HEK293 (cell line): ENCODE results near the gene CTBP1.

ENCODE experiments used
- CTCF ChIA-PET: fragments of 350-600 bp; formaldehyde crosslinking; extraction: SDS; loops from one replicate; lab custom pipeline; 2021; ENCODE audit warnings: antibody characterized with exemption; lab: Yijun Ruan, JAX
- POLR2A ChIA-PET: fragments of 300-600 bp; formaldehyde crosslinking; extraction: SDS; loops from one replicate; lab custom pipeline; 2020; ENCODE audit warnings: antibody characterized with exemption, inconsistent platforms; lab: Yijun Ruan, JAX
- H3K27ac ChIP-seq: fragments of 200-500 bp; sonication (Bioruptor generic); 2 replicates; pipeline ENCODE4 v1.5.1; 2014; ENCODE audit warnings: low read depth, low read length, control low read depth, inconsistent platforms; ENCODE audit errors: extremely low read depth
- H3K36me3 ChIP-seq, 2 experiments: fragments of 200-500 bp in 1 of 2; sonication (Bioruptor generic) in 1 of 2; 1 replicate in 1 of 2; 2 replicates in 1 of 2; pipeline ENCODE4 v1.5.1; 2014 to 2017; ENCODE audit warnings: inconsistent platforms in 2 of 2, low read length in 2 of 2; ENCODE audit not compliant: control insufficient read depth in 2 of 2, insufficient read depth in 1 of 2
- H3K4me1 ChIP-seq: fragments of 200-500 bp; sonication (Bioruptor generic); 2 replicates; pipeline ENCODE4 v1.5.1; 2014; ENCODE audit warnings: mild to moderate bottlenecking, low read length, inconsistent platforms; ENCODE audit not compliant: control insufficient read depth, insufficient read depth
- H3K4me3 ChIP-seq: 2 replicates; pipeline ENCODE4 v1.5.1; 2011; ENCODE audit warnings: low read depth, mild to moderate bottlenecking, control low read depth, low read length, moderate library complexity
- H3K9me3 ChIP-seq: fragments of 200-500 bp; sonication (Bioruptor generic); 2 replicates; pipeline ENCODE4 v1.5.1; 2014; ENCODE audit warnings: low read depth, low read length, inconsistent platforms; ENCODE audit not compliant: control insufficient read depth, insufficient read depth
- BCL6B ChIP-seq: fragments of 450-650 bp; formaldehyde crosslinking; IDR thresholded peaks from 2 replicates; pipeline ENCODE4 v1.5.1; 2017; ENCODE audit warnings: missing biosample characterization, missing genetic modification characterization
- ELK4 ChIP-seq: IDR thresholded peaks from 2 replicates; pipeline ENCODE4 v1.6.1; 2011; ENCODE audit warnings: mild to moderate bottlenecking, low read depth, low read length, borderline replicate concordance
- GLIS1 ChIP-seq: fragments of 450-650 bp; formaldehyde crosslinking; IDR thresholded peaks from 2 replicates; pipeline ENCODE4 v1.5.1; 2016; ENCODE audit warnings: missing biosample characterization, missing genetic modification characterization
- KLF1 ChIP-seq: fragments of 450-650 bp; formaldehyde crosslinking; IDR thresholded peaks from 2 replicates; pipeline ENCODE4 v1.5.1; 2016; ENCODE audit warnings: missing biosample characterization, missing genetic modification characterization
- KLF10 ChIP-seq: fragments of 450-650 bp; IDR thresholded peaks from 2 replicates; pipeline ENCODE4 v1.5.1; 2018; ENCODE audit warnings: missing biosample characterization, mild to moderate bottlenecking, missing genetic modification characterization
- OVOL3 ChIP-seq: fragments of 450-650 bp; formaldehyde crosslinking; IDR thresholded peaks from 2 replicates; pipeline ENCODE4 v1.5.1; 2016; ENCODE audit warnings: missing biosample characterization, missing genetic modification characterization
- PRDM4 ChIP-seq: fragments of 450-650 bp; formaldehyde crosslinking; IDR thresholded peaks from 2 replicates; pipeline ENCODE4 v1.5.1; 2017; ENCODE audit warnings: missing biosample characterization, missing genetic modification characterization
- SCRT2 ChIP-seq: fragments of 450-650 bp; formaldehyde crosslinking; IDR thresholded peaks from 2 replicates; pipeline ENCODE4 v1.5.1; 2016; ENCODE audit warnings: missing biosample characterization, missing genetic modification characterization
- TCF7L2 ChIP-seq: IDR thresholded peaks from 2 replicates; pipeline ENCODE4 v1.6.1; 2011; ENCODE audit warnings: low read depth, mild to moderate bottlenecking, inconsistent platforms, low read length, moderate library complexity, borderline replicate concordance
- TSHZ1 ChIP-seq: fragments of 450-650 bp; formaldehyde crosslinking; IDR thresholded peaks from 2 replicates; pipeline ENCODE4 v1.5.1; 2016; ENCODE audit warnings: missing biosample characterization, missing genetic modification characterization, borderline replicate concordance
- ZNF140 ChIP-seq: fragments of 450-650 bp; formaldehyde crosslinking; IDR thresholded peaks from 2 replicates; pipeline ENCODE4 v1.5.1; 2016; ENCODE audit warnings: missing biosample characterization, missing genetic modification characterization
- ZNF26 ChIP-seq: fragments of 450-650 bp; formaldehyde crosslinking; IDR thresholded peaks from 2 replicates; pipeline ENCODE4 v1.5.1; 2016; ENCODE audit warnings: missing biosample characterization, missing genetic modification characterization
- ZNF362 ChIP-seq: fragments of 450-650 bp; formaldehyde crosslinking; IDR thresholded peaks from 2 replicates; pipeline ENCODE4 v1.5.1; 2016; ENCODE audit warnings: missing biosample characterization, missing genetic modification characterization
- ZNF423 ChIP-seq: fragments of 450-650 bp; formaldehyde crosslinking; IDR thresholded peaks from 2 replicates; pipeline ENCODE4 v1.5.1; 2016; ENCODE audit warnings: missing biosample characterization, missing genetic modification characterization
- ZNF433 ChIP-seq: fragments of 450-650 bp; formaldehyde crosslinking; IDR thresholded peaks from 2 replicates; pipeline ENCODE4 v1.5.1; 2016; ENCODE audit warnings: missing biosample characterization, missing genetic modification characterization, low read depth
- ZNF510 ChIP-seq: fragments of 450-650 bp; formaldehyde crosslinking; IDR thresholded peaks from 2 replicates; pipeline ENCODE4 v1.5.1; 2018; ENCODE audit warnings: mild to moderate bottlenecking, missing genetic modification characterization, missing biosample characterization; ENCODE audit not compliant: insufficient replicate concordance
- ZNF621 ChIP-seq: fragments of 450-650 bp; formaldehyde crosslinking; IDR thresholded peaks from 2 replicates; pipeline ENCODE4 v1.5.1; 2017; ENCODE audit warnings: missing biosample characterization, missing genetic modification characterization
- ZNF692 ChIP-seq: fragments of 450-650 bp; formaldehyde crosslinking; IDR thresholded peaks from 2 replicates; pipeline ENCODE4 v1.5.1; 2016; ENCODE audit warnings: missing biosample characterization, missing genetic modification characterization
- ZNF785 ChIP-seq: fragments of 450-650 bp; formaldehyde crosslinking; IDR thresholded peaks from 2 replicates; pipeline ENCODE4 v1.5.1; 2016; ENCODE audit warnings: missing biosample characterization, missing genetic modification characterization

The CTBP1 gene

GRCh38 chr4:1230971-1231636 is 17.8 kb downstream of the CTBP1 start:
- POLR2A ChIA-PET: no interaction called here
- no peak overlapping the region for H3K27ac ChIP-seq
- TF ChIP-seq SCRT2 (tag by site-specific recombination): peak; percentile 45; the same call in 1 of the 2 replicates
- TF ChIP-seq GLIS1: no peak
- TF ChIP-seq BCL6B: no peak
- CTCF ChIA-PET: no interaction called here
- H3K4me1 ChIP-seq: no peaks in the 10 kb centered on the region
- H3K4me3 ChIP-seq: no peak overlapping the region
- no peaks in the 10 kb centered on the region for H3K9me3 ChIP-seq
- peaks cover 0 to 100% of the 10 kb centered on the region in 2 experiments; a peak in 2 of 3 replicates for H3K36me3 ChIP-seq

GRCh38 chr4:1230316-1230715 is 18.6 kb downstream of the CTBP1 start:
- H3K36me3 ChIP-seq: peaks cover 0 to 100% of the 10 kb centered on the region in 2 experiments; a peak in 2 of 3 replicates
- no peak overlapping the region for H3K4me3 ChIP-seq
- POLR2A ChIA-PET: no interaction called here
- H3K27ac ChIP-seq: no peak overlapping the region
- no peaks in the 10 kb centered on the region for H3K9me3 ChIP-seq
- CTCF ChIA-PET: no interaction called here
- H3K4me1 ChIP-seq: no peaks in the 10 kb centered on the region
- TF ChIP-seq TSHZ1 (tag by site-specific recombination) (no peak), OVOL3 (tag by site-specific recombination) (no peak), ZNF362 (tag by site-specific recombination) (no peak), ZNF785 (no peak), ZNF692 (tag by site-specific recombination) (no peak), PRDM4 (no peak), KLF10 (no peak), ZNF423 (no peak), BCL6B (no peak), ZNF433 (no peak), ZNF140 (no peak), TCF7L2 (no peak), ZNF510 (tag by site-specific recombination) (no peak), ZNF621 (tag by site-specific recombination) (no peak), ZNF26 (no peak), SCRT2 (tag by site-specific recombination) (no peak), KLF1 (tag by site-specific recombination) (no peak), ELK4 (no peak)
